Measurements from ENCODE around the gene AAR2.
A peak's percentile ranks its signal among the peaks of the same experiment; 100 is the strongest.

AAR2 gene

GRCh38 chr20:36254076-36254475, 17.8 kb downstream of the AAR2 start:
- no peak for DNase-seq
- intact Hi-C loops (cut with DNase I): no loop called here

- intact Hi-C loops (cut with DNase I): no loop called here
- no peak for DNase-seq
Observed at GRCh38 chr20:36255445-36255844, 19.2 kb downstream of the AAR2 start.

GRCh38 chr20:36259177-36260061, 23.1 kb downstream of the AAR2 start:
- DNase-seq: no peak
- intact Hi-C loops (cut with DNase I): no loop called here

- no peak for DNase-seq
- intact Hi-C loops (cut with DNase I): no loop called here
Observed at GRCh38 chr20:36260316-36260715, 24.0 kb downstream of the AAR2 start.

DNA sequence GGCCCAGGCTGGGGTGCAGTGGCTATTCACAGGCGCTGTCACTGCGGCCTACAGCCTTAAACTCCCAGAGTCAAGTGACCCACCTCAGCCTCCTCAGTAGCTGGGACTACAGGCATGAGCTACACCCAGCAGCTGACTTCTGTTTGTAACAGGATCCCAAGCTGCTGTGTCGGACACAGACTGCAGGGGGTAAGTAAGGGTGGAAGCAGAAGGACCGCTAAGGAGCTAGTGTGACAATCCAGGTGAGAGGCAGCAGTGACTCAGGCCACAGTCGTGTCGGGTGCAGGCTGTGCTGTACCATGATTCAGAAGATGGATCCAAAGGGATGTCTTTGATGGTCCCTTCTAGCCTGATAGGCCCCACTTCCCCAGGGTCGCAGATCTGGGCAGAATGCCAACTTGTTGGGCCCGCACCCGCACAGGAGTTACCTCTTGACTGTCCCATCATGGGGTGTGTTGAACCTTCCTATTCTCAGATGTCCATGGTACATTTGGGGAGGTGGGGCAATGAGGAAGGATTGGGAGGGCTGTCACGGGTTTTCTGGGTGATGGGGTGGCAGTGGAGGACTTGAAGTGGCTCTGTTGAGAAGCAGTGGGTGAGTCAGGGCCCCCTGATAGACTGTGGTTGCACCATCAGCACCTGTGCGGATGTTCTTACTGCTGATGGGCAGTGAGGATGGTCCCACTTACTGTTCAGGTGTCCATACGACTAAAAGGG, 25.3 kb downstream of the AAR2 start:
- intact Hi-C loops (cut with DNase I): no loop called here
- no peak for DNase-seq

DNA sequence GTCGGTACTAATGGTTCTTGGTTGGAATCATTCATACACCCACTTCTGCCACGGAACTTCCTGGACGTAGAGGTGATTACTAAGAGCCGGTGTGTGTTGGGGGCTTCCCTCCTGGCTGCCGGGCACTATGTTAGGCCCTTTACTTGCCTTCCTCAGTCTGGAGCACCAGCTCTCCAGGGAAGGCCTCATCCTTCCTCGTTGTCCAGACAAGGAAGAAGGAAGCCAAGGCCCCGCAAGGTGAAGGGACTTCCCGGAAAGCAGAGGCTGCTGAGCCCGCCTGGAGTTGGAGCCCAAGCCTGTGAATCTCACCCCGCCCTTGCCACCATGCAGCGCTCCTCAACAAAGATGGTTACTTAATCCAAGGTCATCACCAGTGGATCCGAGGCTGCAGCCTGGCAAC, 26.2 kb downstream of the AAR2 start:
- intact Hi-C loops (cut with DNase I): no loop called here

DNA sequence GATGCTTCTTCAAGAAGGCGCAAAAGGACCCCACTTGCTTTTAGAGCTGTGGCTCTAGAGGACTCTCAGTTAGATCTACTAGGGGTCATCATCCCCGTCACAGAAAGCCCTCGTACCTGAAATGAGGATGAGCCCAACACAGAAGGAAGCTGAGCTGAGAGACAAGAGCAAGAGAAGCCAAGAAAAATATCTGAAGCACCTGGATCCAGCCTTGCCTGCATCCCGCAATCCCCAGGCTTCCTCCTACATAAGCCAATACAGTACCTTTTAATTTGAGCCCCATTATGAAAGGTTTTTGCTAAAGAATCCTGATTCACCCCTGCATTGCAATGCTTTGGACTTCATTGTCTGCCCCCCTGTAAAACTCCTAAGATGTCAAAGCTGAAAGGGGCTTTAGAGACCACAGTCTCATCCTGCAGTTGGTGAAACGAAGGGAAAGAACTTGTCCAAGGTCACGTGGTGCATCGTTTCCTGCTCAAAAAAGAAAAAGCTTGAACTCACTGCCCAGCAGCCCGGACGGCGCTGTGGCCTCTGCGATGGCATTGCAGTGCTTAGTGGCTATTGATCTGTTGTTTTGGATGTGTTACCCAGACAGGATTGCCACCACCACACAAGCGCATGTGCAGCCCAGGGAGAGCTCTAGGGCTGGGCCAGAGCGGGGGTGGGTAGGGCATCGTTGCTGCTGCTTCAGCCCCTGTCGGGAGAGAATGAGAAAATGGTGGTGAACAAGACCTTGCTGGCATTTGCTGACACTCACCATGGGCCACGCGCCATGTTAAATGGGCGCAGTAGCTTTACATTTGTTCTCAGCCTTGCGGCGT, 28.4 kb downstream of the AAR2 start:
- no peak for DNase-seq
- intact Hi-C loops (cut with DNase I): no loop called here

More for the DNA sequence above, 26.2 kb downstream of the AAR2 start:
- peak in 1 of 10 donors; percentile 51 for DNase-seq

- intact Hi-C loops (cut with DNase I): no loop called here
- DNase-seq: peak in 1 of 10 donors; percentile 43
Observed at GRCh38 chr20:36266189-36266588, 29.9 kb downstream of the AAR2 start.

- intact Hi-C loops (cut with DNase I): no loop called here
- peak in 4 of 10 donors; percentile 34 to 90 (median 84) for DNase-seq
Observed at GRCh38 chr20:36267605-36268381, 31.5 kb downstream of the AAR2 start.

- peak in 8 of 10 donors; percentile 55 to 95 (median 74) for DNase-seq
- intact Hi-C loops (cut with DNase I): no loop called here
Observed at GRCh38 chr20:36268440-36269342, 32.4 kb downstream of the AAR2 start.

GRCh38 chr20:36269507-36269906, 33.2 kb downstream of the AAR2 start:
- DNase-seq: peak in 1 of 10 donors; percentile 67
- intact Hi-C loops (cut with DNase I): no loop called here

DNA sequence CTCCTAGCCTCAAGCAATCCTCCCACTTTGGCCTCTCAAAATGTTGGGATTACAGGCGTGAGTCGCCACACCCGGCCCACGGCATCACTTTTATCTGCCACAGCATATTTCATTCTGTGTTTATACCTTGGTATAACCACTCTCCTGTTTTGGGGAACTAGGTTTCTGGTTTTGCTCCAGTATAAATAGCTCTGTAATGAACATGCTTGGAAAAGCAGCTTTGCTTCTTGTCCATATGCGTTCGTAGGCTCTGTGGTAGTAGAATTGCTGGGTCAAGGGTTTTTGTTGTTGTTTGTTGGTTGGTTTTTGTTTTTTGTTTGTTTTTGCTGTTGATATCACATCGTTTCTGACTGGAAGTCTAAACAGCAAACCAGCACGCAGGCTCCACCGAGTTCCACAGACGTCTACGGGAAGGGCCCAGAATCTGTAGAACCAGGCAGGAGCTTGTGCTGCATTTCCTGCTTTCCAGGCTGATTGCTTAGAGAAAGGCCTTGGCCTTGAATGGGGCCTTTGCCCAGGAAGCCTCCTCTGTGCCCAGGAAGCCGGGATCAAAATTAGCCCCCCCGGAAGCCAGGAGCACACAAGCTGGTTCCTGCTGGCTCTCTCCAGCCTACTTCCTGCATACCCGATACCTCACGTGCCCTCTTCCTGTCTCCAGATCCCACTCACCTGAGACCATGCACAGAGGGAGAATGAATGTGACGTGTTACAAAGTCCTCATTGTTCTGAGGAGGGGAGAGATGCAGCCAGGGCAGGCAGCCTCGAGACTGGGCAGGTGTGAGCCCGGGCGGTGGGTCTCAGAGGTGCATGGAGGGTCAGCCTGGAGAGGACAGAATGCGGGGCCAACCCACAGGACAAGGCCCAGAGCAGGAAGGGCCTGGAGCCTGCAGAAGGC, 34.7 kb downstream of the AAR2 start:
- DNase-seq: peak in 1 of 10 donors; percentile 64
- intact Hi-C loops (cut with DNase I): no loop called here

GRCh38 chr20:36271639-36272546, 35.6 kb downstream of the AAR2 start:
- intact Hi-C loops (cut with DNase I): no loop called here
- peak in 1 of 10 donors; percentile 32 for DNase-seq

- intact Hi-C loops (cut with DNase I): no loop called here
- peak in 1 of 10 donors; percentile 45 for DNase-seq
Observed at GRCh38 chr20:36272547-36273220, 36.4 kb downstream of the AAR2 start.

- intact Hi-C loops (cut with DNase I): no loop called here
- DNase-seq: peak in 2 of 10 donors; percentile 41 to 90
Observed at GRCh38 chr20:36273414-36274180, 37.3 kb downstream of the AAR2 start.
